Prostate gland (tissue), 2 donors: ENCODE results near the gene PPP1R14B.

ENCODE experiments used
- CTCF ChIP-seq, 4 experiments: fragments of 200-600 bp in 2 of 4; fragments of 450-650 bp in 2 of 4; sonication (generic) in 2 of 4; IDR thresholded peaks; 1 replicate in 3 of 4; 2 replicates in 1 of 4; pipeline ENCODE4 v1.5.1; 2016 to 2019; ENCODE audit warnings: antibody characterized with exemption in 4 of 4, mild to moderate bottlenecking in 2 of 4, moderate library complexity in 2 of 4
- POLR2A ChIP-seq: fragments of 450-650 bp; IDR thresholded peaks from one replicate; pipeline ENCODE4 v1.6.1; 2016; ENCODE audit warnings: antibody characterized with exemption, mild to moderate bottlenecking

GRCh38 chr11:64224891-64225607 is 21.7 kb downstream of the PPP1R14B start:
- TF ChIP-seq CTCF (IDR thresholded peaks at IDR 0.05) (no peak), POLR2A (no peak)
